GM12878 (cell line): Measurements from ENCODE around the gene MAP3K10. TPM values are rescaled to one million over a fixed set of nuclear protein-coding genes. Genes with fewer than 3 reads are reported as not detected.

Experiments
- ATAC-seq: fragments of 200-7000 bp; cut with Tn5 transposase; 3 replicates; pipeline ENCODE4 v1.9.1; 2020; ENCODE audit warnings: mild to moderate bottlenecking, moderate library complexity
- BruUV-seq: library from RNA; stranded (reverse); fragments of 400-500 nt; replicated peaks from 2 replicates; lab custom pipeline; 2021; lab: Mats Ljungman, UMichigan
- CTCF ChIA-PET: fragments of 300-600 bp; sonication (Branson Sonifier 250); formaldehyde crosslinking; extraction: SDS; loops from one replicate; lab custom pipeline; 2021; ENCODE audit warnings: inconsistent platforms; lab: Yijun Ruan, JAX
- POLR2A ChIA-PET: fragments of 350-600 bp; formaldehyde crosslinking; extraction: SDS; loops from one replicate; lab custom pipeline; 2021; ENCODE audit warnings: inconsistent platforms; lab: Charles Lee
- RAD21 ChIA-PET: fragments of 300-600 bp; sonication (Branson Sonifier 250); formaldehyde crosslinking; loops from one replicate; lab custom pipeline; 2023; ENCODE audit warnings: antibody characterized with exemption; ENCODE audit not compliant: unreplicated experiment; lab: Charles Lee
- SMC1A ChIA-PET: fragments of 300-600 bp; sonication (Branson Sonifier 250); formaldehyde crosslinking; loops from one replicate; lab custom pipeline; 2023; ENCODE audit not compliant: unreplicated experiment, uncharacterized antibody; lab: Charles Lee
- DNase-seq: peaks from one replicate; pipeline ENCODE4 v3.0.0-alpha.2; 2011; ENCODE audit warnings: low read depth, low spot score
- FAIRE-seq: peaks from 3 replicates; lab custom pipeline; 2011; peaks lifted over from hg19 to GRCh38; lab: Jason Lieb, UNC
- H2AFZ ChIP-seq: 2 replicates; pipeline ENCODE4 v1.6.0; 2011; ENCODE audit warnings: low read depth, low read length, control low read depth; ENCODE audit not compliant: control insufficient read depth
- H3K27ac ChIP-seq: 2 replicates; pipeline ENCODE4 v1.5.1; 2011; ENCODE audit warnings: control low read depth; ENCODE audit not compliant: control insufficient read depth, insufficient read depth
- H3K27me3 ChIP-seq, 2 experiments: replicated peaks in 1 of 2; 2 replicates each; pipeline versions ENCODE4 v1.6.0 to v1.6.1; 2011; ENCODE audit warnings: low read length in 1 of 2; ENCODE audit not compliant: control insufficient read depth in 2 of 2, insufficient read depth in 2 of 2
- H3K36me3 ChIP-seq, 2 experiments: 2 replicates each; pipeline ENCODE4 v1.5.1; 2011; ENCODE audit warnings: low read length in 1 of 2; ENCODE audit not compliant: control insufficient read depth in 2 of 2, insufficient read depth in 2 of 2
- H3K4me1 ChIP-seq: 2 replicates; pipeline ENCODE4 v1.6.1; 2011; ENCODE audit warnings: mild to moderate bottlenecking, low read length, moderate library complexity, mixed read lengths; ENCODE audit not compliant: control insufficient read depth, insufficient read depth
- H3K4me2 ChIP-seq: 2 replicates; pipeline ENCODE4 v1.6.0; 2011; ENCODE audit warnings: control low read depth; ENCODE audit not compliant: control insufficient read depth, insufficient read depth
- H3K4me3 ChIP-seq: fragments of 200-600 bp; sonication (generic); 2 replicates; pipeline ENCODE4 v1.5.1; 2016
- H3K79me2 ChIP-seq: 2 replicates; pipeline ENCODE4 v1.6.0; 2011; ENCODE audit warnings: low read length; ENCODE audit not compliant: control insufficient read depth, insufficient read depth
- H3K9ac ChIP-seq: 2 replicates; pipeline ENCODE4 v1.8.0; 2011; ENCODE audit warnings: low read length, control low read depth, mixed read lengths; ENCODE audit not compliant: control insufficient read depth, insufficient read depth
- H3K9me3 ChIP-seq: replicated peaks from 3 replicates; pipeline ENCODE4 v1.5.1; 2011; ENCODE audit warnings: mild to moderate bottlenecking, low read length; ENCODE audit not compliant: control insufficient read depth, insufficient read depth
- H4K20me1 ChIP-seq: 2 replicates; pipeline ENCODE4 v1.6.0; 2011; ENCODE audit not compliant: control insufficient read depth, insufficient read depth
- BRCA1 ChIP-seq: IDR thresholded peaks from 2 replicates; pipeline ENCODE4 v1.6.1; 2011; ENCODE audit warnings: low read depth, low read length, improper control_type of control experiment
- CBX3 ChIP-seq: fragments of 200-600 bp; sonication (generic); IDR thresholded peaks from 2 replicates; pipeline ENCODE4 v1.6.1; 2016; ENCODE audit warnings: low read depth, borderline replicate concordance
- CHD2 ChIP-seq: IDR thresholded peaks from 2 replicates; pipeline ENCODE4 v1.6.1; 2011; ENCODE audit warnings: low read depth, low read length, improper control_type of control experiment, borderline replicate concordance
- ESRRA ChIP-seq: IDR thresholded peaks from 2 replicates; pipeline ENCODE4 v1.6.1; 2012; ENCODE audit warnings: mild to moderate bottlenecking, low read length, improper control_type of control experiment
- HDAC6 ChIP-seq: fragments of 200-600 bp; sonication (generic); IDR thresholded peaks from one replicate; pipeline ENCODE4 v1.8.0; 2017; ENCODE audit warnings: antibody characterized with exemption; ENCODE audit not compliant: unreplicated experiment
- MYB ChIP-seq: fragments of 150-350 bp; IDR thresholded peaks from 2 replicates; pipeline ENCODE4 v1.6.1; 2014; ENCODE audit warnings: mild to moderate bottlenecking, low read depth, low read length, borderline replicate concordance
- NFXL1 ChIP-seq: fragments of 450-650 bp; IDR thresholded peaks from 2 replicates; pipeline ENCODE4 v1.6.1; 2017; ENCODE audit warnings: antibody characterized with exemption, mild to moderate bottlenecking, borderline replicate concordance
- RAD21 ChIP-seq: IDR thresholded peaks from 2 replicates; pipeline ENCODE4 v1.6.1; 2011; ENCODE audit warnings: mild to moderate bottlenecking, low read depth, low read length, moderate library complexity; ENCODE audit not compliant: insufficient read depth
- ZBED1 ChIP-seq: IDR thresholded peaks from 2 replicates; pipeline ENCODE4 v1.6.1; 2016; ENCODE audit warnings: borderline replicate concordance
- ZSCAN29 ChIP-seq: fragments of 450-650 bp; IDR thresholded peaks from 2 replicates; pipeline ENCODE4 v1.6.1; 2017; ENCODE audit warnings: mild to moderate bottlenecking, moderate library complexity
- WGBS: methylation state at CpG from one replicate; pipeline ENCODE4 v1.1.6; 2016; ENCODE audit warnings: low lambda C conversion rate; ENCODE audit not compliant: insufficient replicate concordance, insufficient coverage; ENCODE audit errors: missing lambda C conversion rate; 5-methylcytosine and 5-hydroxymethylcytosine counted together
- in situ Hi-C: fragments of 300-500 bp; cut with MboI; formaldehyde crosslinking; loops from 9 replicates; pipeline ENCODE4 v1.14.3; 2018; ENCODE audit warnings: mixed read lengths
- intact Hi-C: fragments of 100-400 bp; cut with micrococcal nuclease; formaldehyde crosslinking; loops from one replicate; pipeline ENCODE4 v1.14.2; 2022; ENCODE audit not compliant: unreplicated experiment
- polyA plus RNA-seq, 11 experiments: library from polyadenylated mRNA; depleted of rRNA in 4 of 11; unstranded in 6 of 11; stranded (reverse) in 5 of 11; fragments of >200 nt; fragmentation: Nextera tagmentation in 4 of 11; fragmentation: Illumina TruSeq in 1 of 11; extraction: Ambion mirVana in 4 of 11; extraction: Trizol in 1 of 11; gene quantifications; 1 replicate in 1 of 11; 2 replicates in 10 of 11; pipeline versions ENCODE4 v1.2.1 to v1.2.3, GENCODE V29; 2011 to 2016; ENCODE audit warnings: inconsistent platforms in 2 of 11, missing spikeins in 2 of 11, low read depth in 1 of 11
- total RNA-seq, 4 experiments: library from RNA; depleted of rRNA in 3 of 4; stranded (reverse); fragments of >200 nt in 3 of 4; fragmentation: Illumina TruSeq in 1 of 4; extraction: Trizol in 1 of 4; gene quantifications; 2 replicates each; pipeline versions ENCODE4 v1.2.1 to v1.2.3, GENCODE V29; 2013 to 2021
- TF ChIP-seq, protein P1 (sequence below): IDR thresholded peaks from 2 replicates; pipeline ENCODE4 v1.6.1; 2012; ENCODE audit warnings: low read depth, low read length, improper control_type of control experiment

Gene MAP3K10
- total and polyA plus RNA-seq, 10 of the 15 experiments (the other 5 are each of a cell fraction or from before 2014, with no cell fraction given), result 0.11 to 16.6 (median 2.6) TPM

DNA sequence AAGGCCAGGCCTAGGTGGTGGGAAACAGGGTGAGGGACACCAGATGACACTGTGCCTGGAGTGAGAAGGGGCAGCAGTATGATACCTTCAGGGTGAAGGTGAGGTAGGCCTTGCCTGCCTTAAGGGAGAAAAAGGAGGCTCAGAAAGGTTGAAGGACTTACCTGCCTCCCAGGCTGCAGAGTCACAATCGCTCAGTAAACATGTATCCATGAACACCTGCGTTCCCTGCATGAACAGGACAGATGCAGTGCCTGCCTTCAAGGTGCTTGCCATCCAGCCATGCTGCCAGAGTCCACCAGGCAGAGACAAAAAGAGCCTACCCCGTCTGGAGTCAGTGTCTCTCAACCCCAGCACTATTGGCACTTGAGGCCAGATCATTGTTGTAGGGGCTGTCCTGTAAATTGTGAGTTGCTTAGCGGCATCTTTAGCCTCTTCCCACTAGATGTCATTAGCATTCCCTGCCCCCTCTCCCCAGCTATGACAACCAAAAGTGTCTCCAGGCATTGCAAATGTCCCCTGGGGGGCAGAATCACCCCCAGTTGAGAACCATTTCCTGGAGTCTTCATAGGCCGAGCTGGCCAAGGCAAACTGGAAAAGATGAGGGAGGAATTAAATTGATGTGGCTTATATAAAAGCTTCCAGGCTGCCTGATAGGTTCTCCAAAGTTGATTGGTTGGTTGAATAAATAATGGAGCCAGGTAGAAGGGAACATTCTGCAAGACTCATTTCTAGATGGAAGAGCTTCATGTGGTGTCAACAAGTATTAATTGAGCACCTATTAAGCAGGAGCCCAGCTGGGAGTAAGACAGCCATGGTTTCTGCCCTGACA, 1.7 kb downstream of the MAP3K10 start (continued):
- TF ChIP-seq MYB (no peak), ESRRA (no peak), ZBED1 (no peak), HDAC6 (no peak), BRCA1 (no peak), RAD21 (no peak), CHD2 (no peak), CBX3 (no peak)
- TF ChIP-seq, protein P1, sequence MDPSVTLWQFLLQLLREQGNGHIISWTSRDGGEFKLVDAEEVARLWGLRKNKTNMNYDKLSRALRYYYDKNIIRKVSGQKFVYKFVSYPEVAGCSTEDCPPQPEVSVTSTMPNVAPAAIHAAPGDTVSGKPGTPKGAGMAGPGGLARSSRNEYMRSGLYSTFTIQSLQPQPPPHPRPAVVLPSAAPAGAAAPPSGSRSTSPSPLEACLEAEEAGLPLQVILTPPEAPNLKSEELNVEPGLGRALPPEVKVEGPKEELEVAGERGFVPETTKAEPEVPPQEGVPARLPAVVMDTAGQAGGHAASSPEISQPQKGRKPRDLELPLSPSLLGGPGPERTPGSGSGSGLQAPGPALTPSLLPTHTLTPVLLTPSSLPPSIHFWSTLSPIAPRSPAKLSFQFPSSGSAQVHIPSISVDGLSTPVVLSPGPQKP, result no peak

DNA sequence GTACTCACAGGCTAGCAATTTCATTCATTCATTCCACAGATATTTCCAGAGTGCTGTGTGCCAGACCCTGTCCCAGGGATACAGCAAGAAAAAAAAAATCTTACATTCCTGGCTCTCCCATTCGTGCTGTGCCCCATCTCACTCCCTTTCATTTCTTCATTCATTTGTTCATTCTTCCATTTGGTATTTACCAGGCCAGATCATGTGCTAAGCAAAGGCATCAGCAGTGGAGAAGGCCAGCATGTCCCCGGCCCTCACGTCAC, 2.3 kb downstream of the MAP3K10 start:
- no peak overlapping the region; the same call in 1 of the 2 replicates for H3K4me2 ChIP-seq
- H3K9ac ChIP-seq, result no peak overlapping the region
- intact Hi-C loops (no loop called here), in situ Hi-C loops (no loop called here)
- no peak for DNase-seq
- no peak overlapping the region for H3K27ac ChIP-seq
- H3K79me2 ChIP-seq, result peaks cover 4% of the 10 kb centered on the region
- H3K4me1 ChIP-seq, result peaks cover 10% of the 10 kb centered on the region
- TSS peak; percentile 62 for BruUV-seq
- H3K4me3 ChIP-seq, result no peak overlapping the region
- no peak for TF ChIP-seq ZSCAN29
- TF ChIP-seq NFXL1, result no peak
- TF ChIP-seq CBX3, result no peak
- H3K9me3 ChIP-seq, result no peaks in the 10 kb centered on the region
- H3K27me3 ChIP-seq, result no peaks in the 10 kb centered on the region
- no peak overlapping the region for H2AFZ ChIP-seq
- SMC1A ChIA-PET, result no interaction called here
- WGBS, result 98% methylated on average over 3 of the region's 3 CpGs
- no peak for FAIRE-seq
- ATAC-seq, result no peak
- H4K20me1 ChIP-seq, result no peaks in the 10 kb centered on the region
- RAD21 ChIA-PET, result interaction anchor here (1.7 kb wide), 1 partner anchor 90 kb away, joined by 3 read pairs; no protein-coding TSS in a partner anchor
- CTCF ChIA-PET, result interaction anchor here (1.1 kb wide), 1 partner anchor 28 kb away, joined by 3 read pairs; no protein-coding TSS in a partner anchor
- POLR2A ChIA-PET, result no interaction called here
- no peaks in the 10 kb centered on the region for H3K36me3 ChIP-seq
